ENCODE results near the gene SGCG. TPM values are rescaled to one million over a fixed set of nuclear protein-coding genes. Genes with fewer than 3 reads are reported as not detected.

SGCG gene
- total and polyA plus RNA-seq, 10 of the 15 experiments (the other 5 are each of a cell fraction or from before 2014, with no cell fraction given): not detected

DNA sequence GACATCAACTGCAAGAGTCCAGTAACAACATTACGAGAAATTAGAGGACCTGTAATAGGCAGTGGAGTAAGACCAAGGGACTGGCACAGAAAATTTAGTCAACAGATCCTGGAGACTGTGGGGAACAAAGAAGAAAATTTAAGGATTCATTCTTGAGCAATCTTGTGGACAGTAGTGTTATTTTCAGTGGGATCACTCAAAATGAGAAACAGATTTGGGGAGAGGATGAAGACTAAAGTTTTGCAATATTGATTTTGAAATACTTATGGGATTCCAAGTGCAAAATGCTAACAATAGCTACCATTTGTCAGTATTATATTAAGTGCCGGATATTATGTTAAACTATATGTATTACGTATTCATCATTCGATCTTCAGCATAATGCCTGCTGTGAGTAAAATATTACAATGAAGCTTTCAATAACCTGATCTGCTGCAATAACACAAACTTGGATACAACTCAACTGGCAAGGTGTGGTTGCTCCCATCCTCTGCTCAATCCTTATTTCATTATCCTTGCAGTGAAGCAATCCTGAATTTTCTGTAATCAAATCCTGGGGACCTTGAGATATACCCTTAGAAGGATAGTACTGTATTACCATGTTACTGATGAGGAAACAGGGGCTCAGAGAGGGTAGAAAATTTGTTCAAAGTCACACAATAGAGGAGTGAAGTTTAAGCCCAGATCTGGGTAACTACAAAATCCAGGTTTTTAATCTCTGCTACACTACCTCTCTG is 168.6 kb downstream of the SGCG start:
- CTCF ChIA-PET: interaction anchor here (1.4 to 1.6 kb wide), 2 partner anchors 11 to 16 kb away, joined by 4 to 6 read pairs; no protein-coding TSS in a partner anchor
- ATAC-seq (no peak), DNase-seq (ENCODE audit: low read depth, low spot score) (no peak), FAIRE-seq (no peak)
- Histone ChIP-seq H2AFZ (ENCODE audit: control insufficient read depth, low read depth, low read length) (no peak overlapping the region), H3K79me2 (ENCODE audit: control insufficient read depth, insufficient read depth, low read length) (no peaks in the 10 kb centered on the region), H3K9me3 (replicated peaks; ENCODE audit: control insufficient read depth, insufficient read depth, low read length) (no peaks in the 10 kb centered on the region; the same call in 1 of the 3 replicates), H4K20me1 (ENCODE audit: control insufficient read depth, insufficient read depth) (no peaks in the 10 kb centered on the region), H3K4me1 (ENCODE audit: control insufficient read depth, insufficient read depth, low read length) (0 out of 2 replicates have a peak, but pooled peaks cover 4% of the 10 kb centered on the region), H3K27me3 (replicated peaks in 1 of 2; ENCODE audit: control insufficient read depth in 2 of 2, insufficient read depth in 2 of 2, low read length in 1 of 2) (no peaks in the 10 kb centered on the region), H3K36me3 (ENCODE audit: control insufficient read depth in 2 of 2, insufficient read depth in 2 of 2, low read length in 1 of 2) (peaks cover 3 to 30% of the 10 kb centered on the region in 2 experiments), H3K4me2 (ENCODE audit: control insufficient read depth, insufficient read depth) (no peak overlapping the region), H3K27ac (ENCODE audit: control insufficient read depth, insufficient read depth) (no peak overlapping the region), H3K4me3 (no peak overlapping the region), H3K9ac (ENCODE audit: control insufficient read depth, insufficient read depth, low read length) (no peak overlapping the region)
- WGBS (ENCODE audit: insufficient coverage, insufficient replicate concordance, low lambda C conversion rate, missing lambda C conversion rate): 98% methylated on average over 4 of the region's 4 CpGs
- RAD21 ChIA-PET (ENCODE audit: unreplicated experiment): no interaction called here
- BruUV-seq (replicated peaks): no TSS peak
- POLR2A ChIA-PET: no interaction called here
- in situ Hi-C loops (cut with MboI): no loop called here
- SMC1A ChIA-PET (ENCODE audit: uncharacterized antibody, unreplicated experiment): interaction anchor here (1.2 to 1.4 kb wide), 3 partner anchors 12 to 28 kb away, joined by 3 to 4 read pairs (median 4); no protein-coding TSS in a partner anchor
- intact Hi-C loops (cut with micrococcal nuclease; ENCODE audit: unreplicated experiment): no loop called here
- no peak for TF ChIP-seq IKZF2 (IDR thresholded peaks at IDR 0.05)
- no peak for TF ChIP-seq BHLHE40 (IDR thresholded peaks at IDR 0.05; ENCODE audit: borderline replicate concordance in 1 of 2, low read depth in 2 of 2, low read length in 1 of 2)
- no peak for TF ChIP-seq ZBED1 (IDR thresholded peaks at IDR 0.05; ENCODE audit: borderline replicate concordance)
- TF ChIP-seq, protein P1, sequence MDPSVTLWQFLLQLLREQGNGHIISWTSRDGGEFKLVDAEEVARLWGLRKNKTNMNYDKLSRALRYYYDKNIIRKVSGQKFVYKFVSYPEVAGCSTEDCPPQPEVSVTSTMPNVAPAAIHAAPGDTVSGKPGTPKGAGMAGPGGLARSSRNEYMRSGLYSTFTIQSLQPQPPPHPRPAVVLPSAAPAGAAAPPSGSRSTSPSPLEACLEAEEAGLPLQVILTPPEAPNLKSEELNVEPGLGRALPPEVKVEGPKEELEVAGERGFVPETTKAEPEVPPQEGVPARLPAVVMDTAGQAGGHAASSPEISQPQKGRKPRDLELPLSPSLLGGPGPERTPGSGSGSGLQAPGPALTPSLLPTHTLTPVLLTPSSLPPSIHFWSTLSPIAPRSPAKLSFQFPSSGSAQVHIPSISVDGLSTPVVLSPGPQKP (IDR thresholded peaks at IDR 0.05; ENCODE audit: low read depth, low read length): no peak
- no peak for TF ChIP-seq MYB (IDR thresholded peaks at IDR 0.05; ENCODE audit: borderline replicate concordance, low read depth, low read length)
- TF ChIP-seq GABPA (IDR thresholded peaks at IDR 0.05; ENCODE audit: low read depth): no peak
- no peak for TF ChIP-seq ZZZ3 (IDR thresholded peaks at IDR 0.05; ENCODE audit: control insufficient read depth, insufficient read length, low read depth)
- no peak for TF ChIP-seq CBFB (IDR thresholded peaks at IDR 0.05; ENCODE audit: low read depth)
- TF ChIP-seq NR2C1 (IDR thresholded peaks at IDR 0.05): no peak
- no peak for TF ChIP-seq CREM (IDR thresholded peaks at IDR 0.05; ENCODE audit: low read depth)
- no peak for TF ChIP-seq FOXK2 (IDR thresholded peaks at IDR 0.05)
- TF ChIP-seq IKZF1 (conservative IDR thresholded peaks at IDR 0.05): no peak
- no peak for TF ChIP-seq CBX3 (IDR thresholded peaks at IDR 0.05; ENCODE audit: borderline replicate concordance, low read depth)
- TF ChIP-seq NFIC (IDR thresholded peaks at IDR 0.05; ENCODE audit: low read depth, low read length): no peak
- no peak for TF ChIP-seq CBX5 (IDR thresholded peaks at IDR 0.05; ENCODE audit: low read depth)
- no peak for TF ChIP-seq TBL1XR1 (IDR thresholded peaks at IDR 0.05; ENCODE audit: low read depth, low read length)
- TF ChIP-seq BMI1 (IDR thresholded peaks at IDR 0.05; ENCODE audit: borderline replicate concordance): no peak
- TF ChIP-seq, protein P2, sequence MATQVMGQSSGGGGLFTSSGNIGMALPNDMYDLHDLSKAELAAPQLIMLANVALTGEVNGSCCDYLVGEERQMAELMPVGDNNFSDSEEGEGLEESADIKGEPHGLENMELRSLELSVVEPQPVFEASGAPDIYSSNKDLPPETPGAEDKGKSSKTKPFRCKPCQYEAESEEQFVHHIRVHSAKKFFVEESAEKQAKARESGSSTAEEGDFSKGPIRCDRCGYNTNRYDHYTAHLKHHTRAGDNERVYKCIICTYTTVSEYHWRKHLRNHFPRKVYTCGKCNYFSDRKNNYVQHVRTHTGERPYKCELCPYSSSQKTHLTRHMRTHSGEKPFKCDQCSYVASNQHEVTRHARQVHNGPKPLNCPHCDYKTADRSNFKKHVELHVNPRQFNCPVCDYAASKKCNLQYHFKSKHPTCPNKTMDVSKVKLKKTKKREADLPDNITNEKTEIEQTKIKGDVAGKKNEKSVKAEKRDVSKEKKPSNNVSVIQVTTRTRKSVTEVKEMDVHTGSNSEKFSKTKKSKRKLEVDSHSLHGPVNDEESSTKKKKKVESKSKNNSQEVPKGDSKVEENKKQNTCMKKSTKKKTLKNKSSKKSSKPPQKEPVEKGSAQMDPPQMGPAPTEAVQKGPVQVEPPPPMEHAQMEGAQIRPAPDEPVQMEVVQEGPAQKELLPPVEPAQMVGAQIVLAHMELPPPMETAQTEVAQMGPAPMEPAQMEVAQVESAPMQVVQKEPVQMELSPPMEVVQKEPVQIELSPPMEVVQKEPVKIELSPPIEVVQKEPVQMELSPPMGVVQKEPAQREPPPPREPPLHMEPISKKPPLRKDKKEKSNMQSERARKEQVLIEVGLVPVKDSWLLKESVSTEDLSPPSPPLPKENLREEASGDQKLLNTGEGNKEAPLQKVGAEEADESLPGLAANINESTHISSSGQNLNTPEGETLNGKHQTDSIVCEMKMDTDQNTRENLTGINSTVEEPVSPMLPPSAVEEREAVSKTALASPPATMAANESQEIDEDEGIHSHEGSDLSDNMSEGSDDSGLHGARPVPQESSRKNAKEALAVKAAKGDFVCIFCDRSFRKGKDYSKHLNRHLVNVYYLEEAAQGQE (IDR thresholded peaks at IDR 0.05; ENCODE audit: low read depth, low read length): no peak
- TF ChIP-seq, protein P3, sequence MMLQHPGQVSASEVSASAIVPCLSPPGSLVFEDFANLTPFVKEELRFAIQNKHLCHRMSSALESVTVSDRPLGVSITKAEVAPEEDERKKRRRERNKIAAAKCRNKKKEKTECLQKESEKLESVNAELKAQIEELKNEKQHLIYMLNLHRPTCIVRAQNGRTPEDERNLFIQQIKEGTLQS (IDR thresholded peaks at IDR 0.05; ENCODE audit: borderline replicate concordance, extremely low read depth, low read depth, low read length): no peak
- TF ChIP-seq ETV6 (conservative IDR thresholded peaks at IDR 0.05 in 1 of 2, IDR thresholded peaks at IDR 0.05 in 1 of 2; ENCODE audit: borderline replicate concordance in 1 of 2, low read depth in 1 of 2): no peak

Measured in GM12878 (cell line).